ENCODE data around the gene ACTN1. TPM values are rescaled to one million over a fixed set of nuclear protein-coding genes. Genes with fewer than 3 reads are reported as not detected.

Gene ACTN1
- total and polyA plus RNA-seq, 10 of the 15 experiments (the other 5 are each of a cell fraction or from before 2014, with no cell fraction given): 0.14 to 39.4 (median 2.6) TPM

DNA sequence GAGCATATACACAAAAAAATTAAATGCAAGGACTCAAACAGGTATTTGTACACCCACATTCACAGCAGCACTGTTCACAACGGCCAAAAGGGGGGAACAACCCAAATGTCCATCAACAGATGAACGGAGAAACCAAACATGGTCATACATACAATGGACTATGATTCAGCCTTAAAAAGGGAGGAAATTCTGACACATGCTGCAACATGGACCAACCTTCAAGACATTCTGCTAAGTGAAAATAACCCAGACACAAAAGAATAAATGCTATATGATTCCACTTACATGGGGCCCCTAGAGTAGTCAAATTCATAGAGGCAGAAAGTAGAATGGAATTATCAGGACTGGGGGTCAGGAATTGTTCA is 29.5 kb downstream of the ACTN1 start:
- H3K4me2 ChIP-seq (ENCODE audit: control insufficient read depth, insufficient read depth): no peak overlapping the region
- H4K20me1 ChIP-seq (ENCODE audit: control insufficient read depth, insufficient read depth): no peaks in the 10 kb centered on the region; the same call in 1 of the 2 replicates
- H3K4me3 ChIP-seq: no peak overlapping the region
- in situ Hi-C loops (cut with MboI) (no loop called here), intact Hi-C loops (cut with micrococcal nuclease; ENCODE audit: unreplicated experiment) (no loop called here)
- no peak overlapping the region for H3K9ac ChIP-seq (ENCODE audit: control insufficient read depth, insufficient read depth, low read length)
- ChIA-PET SMC1A (ENCODE audit: uncharacterized antibody, unreplicated experiment) (no interaction called here), CTCF (no interaction called here), RAD21 (ENCODE audit: unreplicated experiment) (no interaction called here), POLR2A (no interaction called here)
- BruUV-seq (replicated peaks): no TSS peak
- H3K27ac ChIP-seq (ENCODE audit: control insufficient read depth, insufficient read depth): no peak overlapping the region
- peaks cover 12% of the 10 kb centered on the region; the same call in 1 of the 2 replicates for H3K4me1 ChIP-seq (ENCODE audit: control insufficient read depth, insufficient read depth, low read length)
- no peak for DNase-seq (ENCODE audit: low read depth, low spot score)
- WGBS (ENCODE audit: insufficient coverage, insufficient replicate concordance, low lambda C conversion rate, missing lambda C conversion rate): 59% methylated on average over 2 of the region's 2 CpGs
- no peaks in the 10 kb centered on the region; the same call in 1 of the 2 replicates for H3K79me2 ChIP-seq (ENCODE audit: control insufficient read depth, insufficient read depth, low read length)
- no peaks in the 10 kb centered on the region for H3K27me3 ChIP-seq (replicated peaks in 1 of 2; ENCODE audit: control insufficient read depth in 2 of 2, insufficient read depth in 2 of 2, low read length in 1 of 2)
- no peak overlapping the region for H2AFZ ChIP-seq (ENCODE audit: control insufficient read depth, low read depth, low read length)
- no peak for FAIRE-seq
- H3K36me3 ChIP-seq (ENCODE audit: control insufficient read depth in 2 of 2, insufficient read depth in 2 of 2, low read length in 1 of 2): no peaks in the 10 kb centered on the region
- TF ChIP-seq RAD21 (IDR thresholded peaks at IDR 0.05; ENCODE audit: insufficient read depth, low read depth, low read length) (no peak), PML (IDR thresholded peaks at IDR 0.05; ENCODE audit: low read length) (no peak), CREB1 (IDR thresholded peaks at IDR 0.05; ENCODE audit: low read depth) (no peak), SMAD1 (IDR thresholded peaks at IDR 0.05; ENCODE audit: low read depth, partially characterized antibody) (no peak)
- TF ChIP-seq, protein P1, sequence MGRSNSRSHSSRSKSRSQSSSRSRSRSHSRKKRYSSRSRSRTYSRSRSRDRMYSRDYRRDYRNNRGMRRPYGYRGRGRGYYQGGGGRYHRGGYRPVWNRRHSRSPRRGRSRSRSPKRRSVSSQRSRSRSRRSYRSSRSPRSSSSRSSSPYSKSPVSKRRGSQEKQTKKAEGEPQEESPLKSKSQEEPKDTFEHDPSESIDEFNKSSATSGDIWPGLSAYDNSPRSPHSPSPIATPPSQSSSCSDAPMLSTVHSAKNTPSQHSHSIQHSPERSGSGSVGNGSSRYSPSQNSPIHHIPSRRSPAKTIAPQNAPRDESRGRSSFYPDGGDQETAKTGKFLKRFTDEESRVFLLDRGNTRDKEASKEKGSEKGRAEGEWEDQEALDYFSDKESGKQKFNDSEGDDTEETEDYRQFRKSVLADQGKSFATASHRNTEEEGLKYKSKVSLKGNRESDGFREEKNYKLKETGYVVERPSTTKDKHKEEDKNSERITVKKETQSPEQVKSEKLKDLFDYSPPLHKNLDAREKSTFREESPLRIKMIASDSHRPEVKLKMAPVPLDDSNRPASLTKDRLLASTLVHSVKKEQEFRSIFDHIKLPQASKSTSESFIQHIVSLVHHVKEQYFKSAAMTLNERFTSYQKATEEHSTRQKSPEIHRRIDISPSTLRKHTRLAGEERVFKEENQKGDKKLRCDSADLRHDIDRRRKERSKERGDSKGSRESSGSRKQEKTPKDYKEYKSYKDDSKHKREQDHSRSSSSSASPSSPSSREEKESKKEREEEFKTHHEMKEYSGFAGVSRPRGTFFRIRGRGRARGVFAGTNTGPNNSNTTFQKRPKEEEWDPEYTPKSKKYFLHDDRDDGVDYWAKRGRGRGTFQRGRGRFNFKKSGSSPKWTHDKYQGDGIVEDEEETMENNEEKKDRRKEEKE (IDR thresholded peaks at IDR 0.05): no peak
- TF ChIP-seq, protein P2, sequence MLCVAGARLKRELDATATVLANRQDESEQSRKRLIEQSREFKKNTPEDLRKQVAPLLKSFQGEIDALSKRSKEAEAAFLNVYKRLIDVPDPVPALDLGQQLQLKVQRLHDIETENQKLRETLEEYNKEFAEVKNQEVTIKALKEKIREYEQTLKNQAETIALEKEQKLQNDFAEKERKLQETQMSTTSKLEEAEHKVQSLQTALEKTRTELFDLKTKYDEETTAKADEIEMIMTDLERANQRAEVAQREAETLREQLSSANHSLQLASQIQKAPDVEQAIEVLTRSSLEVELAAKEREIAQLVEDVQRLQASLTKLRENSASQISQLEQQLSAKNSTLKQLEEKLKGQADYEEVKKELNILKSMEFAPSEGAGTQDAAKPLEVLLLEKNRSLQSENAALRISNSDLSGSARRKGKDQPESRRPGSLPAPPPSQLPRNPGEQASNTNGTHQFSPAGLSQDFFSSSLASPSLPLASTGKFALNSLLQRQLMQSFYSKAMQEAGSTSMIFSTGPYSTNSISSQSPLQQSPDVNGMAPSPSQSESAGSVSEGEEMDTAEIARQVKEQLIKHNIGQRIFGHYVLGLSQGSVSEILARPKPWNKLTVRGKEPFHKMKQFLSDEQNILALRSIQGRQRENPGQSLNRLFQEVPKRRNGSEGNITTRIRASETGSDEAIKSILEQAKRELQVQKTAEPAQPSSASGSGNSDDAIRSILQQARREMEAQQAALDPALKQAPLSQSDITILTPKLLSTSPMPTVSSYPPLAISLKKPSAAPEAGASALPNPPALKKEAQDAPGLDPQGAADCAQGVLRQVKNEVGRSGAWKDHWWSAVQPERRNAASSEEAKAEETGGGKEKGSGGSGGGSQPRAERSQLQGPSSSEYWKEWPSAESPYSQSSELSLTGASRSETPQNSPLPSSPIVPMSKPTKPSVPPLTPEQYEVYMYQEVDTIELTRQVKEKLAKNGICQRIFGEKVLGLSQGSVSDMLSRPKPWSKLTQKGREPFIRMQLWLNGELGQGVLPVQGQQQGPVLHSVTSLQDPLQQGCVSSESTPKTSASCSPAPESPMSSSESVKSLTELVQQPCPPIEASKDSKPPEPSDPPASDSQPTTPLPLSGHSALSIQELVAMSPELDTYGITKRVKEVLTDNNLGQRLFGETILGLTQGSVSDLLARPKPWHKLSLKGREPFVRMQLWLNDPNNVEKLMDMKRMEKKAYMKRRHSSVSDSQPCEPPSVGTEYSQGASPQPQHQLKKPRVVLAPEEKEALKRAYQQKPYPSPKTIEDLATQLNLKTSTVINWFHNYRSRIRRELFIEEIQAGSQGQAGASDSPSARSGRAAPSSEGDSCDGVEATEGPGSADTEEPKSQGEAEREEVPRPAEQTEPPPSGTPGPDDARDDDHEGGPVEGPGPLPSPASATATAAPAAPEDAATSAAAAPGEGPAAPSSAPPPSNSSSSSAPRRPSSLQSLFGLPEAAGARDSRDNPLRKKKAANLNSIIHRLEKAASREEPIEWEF (IDR thresholded peaks at IDR 0.05; ENCODE audit: insufficient replicate concordance, low read depth, low read length): no peak
- ATAC-seq: no peak
- no peaks in the 10 kb centered on the region for H3K9me3 ChIP-seq (replicated peaks; ENCODE audit: control insufficient read depth, insufficient read depth, low read length)

Measured in GM12878 (cell line).